B cell (primary cell): Measurements from ENCODE around the gene PRR33. TPM values are rescaled to one million over a fixed set of nuclear protein-coding genes. Genes with fewer than 3 reads are reported as not detected.

Experiments used
- ATAC-seq: fragments of 200-7000 bp; cut with Tn5 transposase; one replicate; pipeline ENCODE4 v1.10.0; 2021; ENCODE audit warnings: low read depth, mild to moderate bottlenecking, moderate number of reproducible peaks, moderate library complexity
- CTCF ChIA-PET: fragments of 350-600 bp; sonication (Branson Sonifier 250); formaldehyde crosslinking; loops from one replicate; lab custom pipeline; 2021; ENCODE audit warnings: antibody characterized with exemption, inconsistent platforms; lab: Charles Lee
- POLR2A ChIA-PET: fragments of 350-600 bp; sonication (Branson Sonifier 250); formaldehyde crosslinking; loops from one replicate; lab custom pipeline; 2021; ENCODE audit warnings: antibody characterized with exemption; lab: Charles Lee
- DNase-seq: peaks from one replicate; pipeline ENCODE4 v3.0.0; 2013
- H2AFZ ChIP-seq: 2 replicates; pipeline ENCODE4 v1.6.1; 2012; ENCODE audit warnings: mild to moderate bottlenecking, low read depth, low read length; ENCODE audit not compliant: insufficient read depth, poor library complexity, severe bottlenecking
- H3K27ac ChIP-seq, 2 donors: 1 replicate in 1 of 2; 2 replicates in 1 of 2; pipeline ENCODE4 v1.5.1; 2012 to 2013; ENCODE audit warnings: low read length in 2 of 2, mild to moderate bottlenecking in 2 of 2, moderate library complexity in 1 of 2
- H3K27me3 ChIP-seq, 4 experiments: fragments of 200-600 bp in 1 of 4; sonication (generic) in 1 of 4; replicated peaks in 1 of 4; 1 replicate in 2 of 4; 2 replicates in 2 of 4; pipeline versions ENCODE4 v1.6.1 to v1.7.0; 2013 to 2016; ENCODE audit warnings: low read length in 3 of 4, mild to moderate bottlenecking in 2 of 4, mixed read lengths in 1 of 4, moderate library complexity in 1 of 4; ENCODE audit not compliant: insufficient read depth in 4 of 4, control insufficient read depth in 3 of 4; ENCODE audit errors: control extremely low read depth in 1 of 4
- H3K36me3 ChIP-seq, 2 experiments: replicated peaks in 1 of 2; 1 replicate in 1 of 2; 2 replicates in 1 of 2; pipeline versions ENCODE4 v1.6.1 to v1.7.1; 2013; ENCODE audit warnings: low read length in 1 of 2; ENCODE audit not compliant: insufficient read depth in 2 of 2, control insufficient read depth in 1 of 2; ENCODE audit errors: control extremely low read depth in 1 of 2, extremely low read depth in 1 of 2
- H3K4me1 ChIP-seq, 2 donors: fragments of 200-600 bp in 1 of 2; sonication (generic) in 1 of 2; 1 replicate in 1 of 2; 2 replicates in 1 of 2; pipeline versions ENCODE4 v1.5.1 to v1.6.1; 2013 to 2017; ENCODE audit warnings: low read length in 2 of 2; ENCODE audit not compliant: control insufficient read depth in 2 of 2, insufficient read depth in 2 of 2
- H3K4me2 ChIP-seq: replicated peaks from 2 replicates; pipeline ENCODE3; 2012; ENCODE audit warnings: mild to moderate bottlenecking, low read depth, low read length; ENCODE audit not compliant: poor library complexity, severe bottlenecking
- H3K4me3 ChIP-seq, 5 experiments: fragments of 200-600 bp in 1 of 5; sonication (generic) in 1 of 5; 1 replicate in 3 of 5; 2 replicates in 2 of 5; pipeline versions ENCODE4 v1.5.1 to v1.7.0; 2011 to 2016; ENCODE audit warnings: low read length in 4 of 5, mild to moderate bottlenecking in 4 of 5, low read depth in 2 of 5, control low read depth in 1 of 5, moderate library complexity in 1 of 5; ENCODE audit not compliant: insufficient read depth in 1 of 5; ENCODE audit errors: control extremely low read depth in 1 of 5, extremely low read depth in 1 of 5
- H3K79me2 ChIP-seq: fragments of 200-600 bp; sonication (generic); one replicate; pipeline ENCODE4 v1.6.0; 2016; ENCODE audit warnings: low read length; ENCODE audit not compliant: control insufficient read depth, insufficient read depth
- H3K9ac ChIP-seq: fragments of 200-600 bp; sonication (generic); 2 replicates; pipeline ENCODE4 v1.6.1; 2017; ENCODE audit warnings: mild to moderate bottlenecking, low read length, moderate library complexity
- H3K9me3 ChIP-seq, 3 donors: one replicate each; pipeline versions ENCODE4 v1.6.1 to v1.7.1; 2013; ENCODE audit warnings: low read length in 2 of 3; ENCODE audit not compliant: control insufficient read depth in 2 of 3, insufficient read depth in 1 of 3; ENCODE audit errors: control extremely low read depth in 1 of 3
- H4K20me1 ChIP-seq: 2 replicates; pipeline ENCODE4 v1.6.0; 2012; ENCODE audit warnings: mild to moderate bottlenecking, low read length; ENCODE audit not compliant: insufficient read depth, control insufficient read depth, poor library complexity, severe bottlenecking
- H3K27ac Mint-ChIP-seq: one replicate; pipeline ENCODE4 v1.8.0; 2021; ENCODE audit warnings: mixed read lengths
- H3K27me3 Mint-ChIP-seq: one replicate; pipeline ENCODE4 v1.8.0; 2021; ENCODE audit warnings: mixed read lengths
- H3K4me1 Mint-ChIP-seq: one replicate; pipeline ENCODE4 v1.8.0; 2021; ENCODE audit warnings: mixed read lengths
- H3K4me3 Mint-ChIP-seq: one replicate; pipeline ENCODE4 v1.8.0; 2021; ENCODE audit warnings: mixed read lengths
- H3K9me3 Mint-ChIP-seq: one replicate; pipeline ENCODE4 v1.8.0; 2022; ENCODE audit warnings: mixed read lengths; ENCODE audit not compliant: insufficient read depth
- EZH2 ChIP-seq: IDR thresholded peaks from 2 replicates; pipeline ENCODE4 v1.6.1; 2012; ENCODE audit warnings: borderline replicate concordance, low read depth, mild to moderate bottlenecking, moderate library complexity, low read length; ENCODE audit not compliant: insufficient read depth, poor library complexity, severe bottlenecking
- WGBS: methylation state at CpG from one replicate; pipeline ENCODE4 v1.1.5; 2013; ENCODE audit warnings: missing lambda C conversion rate; ENCODE audit not compliant: insufficient coverage; 5-methylcytosine and 5-hydroxymethylcytosine counted together
- intact Hi-C: fragments of 100-400 bp; cut with micrococcal nuclease; formaldehyde crosslinking; loops from one replicate; pipeline ENCODE4 v1.10.0; 2022
- polyA plus RNA-seq: library from polyadenylated mRNA; depleted of rRNA; stranded (reverse); fragments of >200 nt; gene quantifications from 2 replicates; pipeline ENCODE4 v1.2.3, GENCODE V29; 2012
- total RNA-seq, 2 donors: library from RNA; stranded (reverse); fragments of 120-200 nt in 1 of 2; gene quantifications; 1 replicate in 1 of 2; 2 replicates in 1 of 2; pipeline versions ENCODE4 v1.2.3 to v1.2.4, GENCODE V29; 2013 to 2022
- TF ChIP-seq, protein P1 (sequence below): fragments of 200-600 bp; IDR thresholded peaks from one replicate; pipeline ENCODE4 v1.8.0; 2022; ENCODE audit warnings: antibody characterized with exemption, mild to moderate bottlenecking

The PRR33 gene
- total and polyA plus RNA-seq, 2 donors (not counting 1 experiment from before 2014, with no cell fraction given) = not detected

DNA sequence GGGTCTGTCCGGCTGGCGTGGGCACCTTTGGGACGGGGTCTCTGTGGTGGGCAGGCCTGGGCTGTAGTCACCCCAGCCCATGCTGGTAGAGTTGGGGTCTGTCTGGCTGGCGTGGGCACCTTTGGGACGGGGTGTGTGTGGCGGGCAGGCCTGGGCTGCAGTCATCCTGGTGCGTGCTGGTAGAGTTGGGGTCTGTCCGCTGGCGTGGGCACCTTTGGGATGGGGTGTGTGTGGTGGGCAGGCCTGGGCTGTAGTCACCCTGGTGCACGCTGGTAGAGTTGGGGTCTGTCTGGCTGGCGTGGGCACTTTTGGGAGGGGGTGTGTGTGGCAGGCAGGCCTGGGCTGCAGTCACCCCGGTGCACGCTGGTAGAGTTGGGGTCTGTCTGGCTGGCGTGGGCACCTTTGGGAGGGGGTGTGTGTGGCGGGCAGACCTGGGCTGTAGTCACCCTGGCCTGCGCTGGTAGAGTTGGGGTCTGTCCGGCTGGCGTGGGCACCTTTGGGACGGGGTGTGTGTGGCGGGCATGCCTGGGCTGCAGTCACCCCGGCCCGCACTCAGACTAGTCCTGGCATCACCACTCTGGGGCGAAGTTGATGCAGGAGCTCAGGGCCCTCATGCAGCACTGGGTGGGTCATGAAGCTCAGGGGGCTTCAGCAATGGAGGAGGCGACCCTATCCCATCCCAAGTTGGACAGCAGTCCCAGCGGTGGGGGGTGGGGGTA is 19.3 kb downstream of the PRR33 start:
- H3K9me3 ChIP-seq = no peaks in the 10 kb centered on the region
- ChIA-PET CTCF (interaction anchor here (1.1 kb wide), 1 partner anchor 10 kb away, joined by 5 read pairs; no protein-coding TSS in a partner anchor), POLR2A (no interaction called here)
- Mint-ChIP-seq H3K9me3 (no peaks in the 10 kb centered on the region), H3K27ac (peak overlapping the region; percentile 26), H3K27me3 (no peaks in the 10 kb centered on the region), H3K4me1 (peaks cover 61% of the 10 kb centered on the region), H3K4me3 (no peak overlapping the region)
- no peak for DNase-seq
- intact Hi-C loops = no loop called here
- H3K36me3 ChIP-seq = peaks cover 0 to 20% of the 10 kb centered on the region in 2 experiments
- peaks cover 40 to 84% of the 10 kb centered on the region in 2 donors for H3K4me1 ChIP-seq
- H2AFZ ChIP-seq = no peak overlapping the region
- ATAC-seq = no peak
- H3K27ac ChIP-seq = peak overlapping the region in 1 of 2 donors; percentile 62
- TF ChIP-seq, protein P1, sequence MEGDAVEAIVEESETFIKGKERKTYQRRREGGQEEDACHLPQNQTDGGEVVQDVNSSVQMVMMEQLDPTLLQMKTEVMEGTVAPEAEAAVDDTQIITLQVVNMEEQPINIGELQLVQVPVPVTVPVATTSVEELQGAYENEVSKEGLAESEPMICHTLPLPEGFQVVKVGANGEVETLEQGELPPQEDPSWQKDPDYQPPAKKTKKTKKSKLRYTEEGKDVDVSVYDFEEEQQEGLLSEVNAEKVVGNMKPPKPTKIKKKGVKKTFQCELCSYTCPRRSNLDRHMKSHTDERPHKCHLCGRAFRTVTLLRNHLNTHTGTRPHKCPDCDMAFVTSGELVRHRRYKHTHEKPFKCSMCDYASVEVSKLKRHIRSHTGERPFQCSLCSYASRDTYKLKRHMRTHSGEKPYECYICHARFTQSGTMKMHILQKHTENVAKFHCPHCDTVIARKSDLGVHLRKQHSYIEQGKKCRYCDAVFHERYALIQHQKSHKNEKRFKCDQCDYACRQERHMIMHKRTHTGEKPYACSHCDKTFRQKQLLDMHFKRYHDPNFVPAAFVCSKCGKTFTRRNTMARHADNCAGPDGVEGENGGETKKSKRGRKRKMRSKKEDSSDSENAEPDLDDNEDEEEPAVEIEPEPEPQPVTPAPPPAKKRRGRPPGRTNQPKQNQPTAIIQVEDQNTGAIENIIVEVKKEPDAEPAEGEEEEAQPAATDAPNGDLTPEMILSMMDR = no peak
- TF ChIP-seq EZH2 = no peak
- no peak overlapping the region for H3K4me2 ChIP-seq
- peaks cover 94% of the 10 kb centered on the region for H3K79me2 ChIP-seq
- H3K9ac ChIP-seq = no peak overlapping the region
- 92% methylated on average over 20 of the region's 25 CpGs for WGBS
- no peak overlapping the region for H3K4me3 ChIP-seq
- H3K27me3 ChIP-seq = no peaks in the 10 kb centered on the region
- peaks cover 100% of the 10 kb centered on the region for H4K20me1 ChIP-seq

GRCh38 chr11:1871531-1871930 is 20.2 kb downstream of the PRR33 start:
- H3K27ac Mint-ChIP-seq = no peak overlapping the region
- POLR2A ChIA-PET = no interaction called here
- Histone ChIP-seq H3K4me3 (no peak overlapping the region), H3K9me3 (no peaks in the 10 kb centered on the region), H3K27me3 (no peaks in the 10 kb centered on the region), H3K27ac (no peak overlapping the region), H3K9ac (no peak overlapping the region), H2AFZ (no peak overlapping the region), H3K36me3 (peaks cover 0 to 27% of the 10 kb centered on the region in 2 experiments), H4K20me1 (peaks cover 100% of the 10 kb centered on the region), H3K79me2 (peaks cover 99% of the 10 kb centered on the region), H3K4me1 (peaks cover 40 to 86% of the 10 kb centered on the region in 2 donors), H3K4me2 (peak overlapping the region; percentile 32)
- intact Hi-C loops = no loop called here
- peaks cover 64% of the 10 kb centered on the region for H3K4me1 Mint-ChIP-seq
- no peak for ATAC-seq
- H3K27me3 Mint-ChIP-seq = no peaks in the 10 kb centered on the region
- no peak overlapping the region for H3K4me3 Mint-ChIP-seq
- CTCF ChIA-PET = no interaction called here
- no peak for TF ChIP-seq EZH2
- TF ChIP-seq, protein P1 = no peak
- no peaks in the 10 kb centered on the region for H3K9me3 Mint-ChIP-seq
- no peak for DNase-seq
- WGBS = 95% methylated on average over 13 of the region's 15 CpGs
